ENCODE measurements around the gene SSH2. TPM values are rescaled to one million over a fixed set of nuclear protein-coding genes. Genes with fewer than 3 reads are reported as not detected.

Gene SSH2
- total RNA-seq, 1 experiment from 2014 or later, result 14.6 TPM

DNA sequence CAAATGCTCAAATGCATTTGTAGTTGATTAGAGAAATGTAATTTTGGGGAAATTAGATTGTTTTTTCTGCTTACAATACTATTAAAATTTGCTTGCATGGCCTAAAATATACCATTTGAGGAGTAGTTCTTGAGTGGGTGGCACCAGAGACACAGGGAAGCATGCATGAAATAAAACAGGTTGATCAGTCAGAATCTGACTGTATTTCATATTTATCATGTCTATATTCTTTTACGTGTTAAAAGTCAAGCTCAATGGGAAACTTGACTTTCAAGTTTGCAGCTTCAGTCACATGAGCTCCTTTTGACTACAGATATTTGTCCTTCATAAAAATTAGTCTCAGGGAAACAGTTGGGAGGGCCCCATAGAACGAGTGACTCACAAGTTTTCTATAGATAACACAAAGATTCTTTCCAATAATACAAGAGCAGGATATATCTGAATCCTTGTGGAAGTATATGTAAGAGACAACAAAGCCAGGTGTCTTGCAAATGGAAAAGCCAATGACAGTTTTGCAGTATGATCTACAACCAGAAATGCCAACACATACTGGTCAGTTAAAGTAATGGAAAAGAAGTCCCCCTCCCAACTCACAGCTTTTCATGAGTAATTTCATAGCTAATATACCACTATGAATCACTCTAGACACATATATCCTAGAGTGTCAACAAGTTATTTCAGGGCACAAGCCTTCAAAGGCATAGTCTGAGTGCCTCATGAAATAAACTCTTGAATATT is 265.1 kb downstream of the SSH2 start:
- no peaks in the 10 kb centered on the region for H3K27me3 Mint-ChIP-seq (ENCODE audit: low read depth)
- no peak overlapping the region for H3K14ac ChIP-seq (ENCODE audit: insufficient read depth, low read length)
- no peak overlapping the region for H2BK5ac ChIP-seq (ENCODE audit: insufficient read length, low read length)
- no peak overlapping the region for H4K91ac ChIP-seq (ENCODE audit: insufficient read length, low read depth, low read length)
- H2BK12ac ChIP-seq (ENCODE audit: insufficient read length, low read depth, low read length), result no peak overlapping the region
- H4K8ac ChIP-seq (replicated peaks; ENCODE audit: insufficient read length, low read depth, low read length), result no peak overlapping the region
- H3K27ac ChIP-seq (ENCODE audit: insufficient read length, low read depth, low read length), result no peak overlapping the region
- no peak overlapping the region for H3K23ac ChIP-seq (ENCODE audit: insufficient read length, low read depth, low read length)
- H3K9ac ChIP-seq (ENCODE audit: extremely low read depth, insufficient read length, low read length), result no peak overlapping the region
- H2BK20ac ChIP-seq (ENCODE audit: low read depth, low read length, poor library complexity, severe bottlenecking), result no peak overlapping the region
- H3K79me1 ChIP-seq (ENCODE audit: insufficient read depth, low read depth, low read length, poor library complexity, severe bottlenecking), result no peaks in the 10 kb centered on the region
- H3K4ac ChIP-seq (ENCODE audit: low read depth, low read length), result no peak overlapping the region
- no peak overlapping the region for H3T11ph ChIP-seq (ENCODE audit: low read length)
- H2AK5ac ChIP-seq (ENCODE audit: insufficient read length, low read length), result no peak overlapping the region
- no peaks in the 10 kb centered on the region; the same call in 1 of the 2 replicates for H3K4me1 ChIP-seq (ENCODE audit: insufficient read depth, low read length)
- TF ChIP-seq, protein P1, sequence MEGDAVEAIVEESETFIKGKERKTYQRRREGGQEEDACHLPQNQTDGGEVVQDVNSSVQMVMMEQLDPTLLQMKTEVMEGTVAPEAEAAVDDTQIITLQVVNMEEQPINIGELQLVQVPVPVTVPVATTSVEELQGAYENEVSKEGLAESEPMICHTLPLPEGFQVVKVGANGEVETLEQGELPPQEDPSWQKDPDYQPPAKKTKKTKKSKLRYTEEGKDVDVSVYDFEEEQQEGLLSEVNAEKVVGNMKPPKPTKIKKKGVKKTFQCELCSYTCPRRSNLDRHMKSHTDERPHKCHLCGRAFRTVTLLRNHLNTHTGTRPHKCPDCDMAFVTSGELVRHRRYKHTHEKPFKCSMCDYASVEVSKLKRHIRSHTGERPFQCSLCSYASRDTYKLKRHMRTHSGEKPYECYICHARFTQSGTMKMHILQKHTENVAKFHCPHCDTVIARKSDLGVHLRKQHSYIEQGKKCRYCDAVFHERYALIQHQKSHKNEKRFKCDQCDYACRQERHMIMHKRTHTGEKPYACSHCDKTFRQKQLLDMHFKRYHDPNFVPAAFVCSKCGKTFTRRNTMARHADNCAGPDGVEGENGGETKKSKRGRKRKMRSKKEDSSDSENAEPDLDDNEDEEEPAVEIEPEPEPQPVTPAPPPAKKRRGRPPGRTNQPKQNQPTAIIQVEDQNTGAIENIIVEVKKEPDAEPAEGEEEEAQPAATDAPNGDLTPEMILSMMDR (conservative IDR thresholded peaks at IDR 0.05), result no peak
- H3K27ac Mint-ChIP-seq, result no peak overlapping the region
- H3K18ac ChIP-seq (ENCODE audit: insufficient read length, low read depth, low read length), result no peak overlapping the region
- H2BK15ac ChIP-seq (ENCODE audit: low read depth, low read length), result no peak overlapping the region
- no peak overlapping the region for H3K4me3 Mint-ChIP-seq
- no peaks in the 10 kb centered on the region for H3K79me2 ChIP-seq (ENCODE audit: insufficient read depth, low read length)
- H2AFZ ChIP-seq (ENCODE audit: low read length), result no peak overlapping the region
- H3K36me3 Mint-ChIP-seq (ENCODE audit: insufficient read depth in 1 of 3, low read depth in 3 of 3), result peaks cover 0 to 12% (median 4%) of the 10 kb centered on the region in 3 experiments; a peak in 4 of 7 replicates
- H2BK120ac ChIP-seq (ENCODE audit: low read depth, low read length, poor library complexity, severe bottlenecking), result no peak overlapping the region
- H4K20me1 ChIP-seq (ENCODE audit: control insufficient read depth, insufficient read depth, insufficient read length), result no peaks in the 10 kb centered on the region
- H3K9me3 Mint-ChIP-seq, result no peaks in the 10 kb centered on the region
- DNase-seq, result no peak
- H3K56ac ChIP-seq (ENCODE audit: insufficient read length, low read depth, low read length), result no peak overlapping the region
- no peak overlapping the region for H3K4me2 ChIP-seq (ENCODE audit: insufficient read depth, insufficient read length, low read length)
- no peaks in the 10 kb centered on the region for H3K27me3 ChIP-seq (ENCODE audit: insufficient read depth, low read length)
- no peak overlapping the region for H4K5ac ChIP-seq (ENCODE audit: insufficient read length, low read depth, low read length)
- H3K9me3 ChIP-seq (ENCODE audit: control insufficient read depth, low read depth, low read length), result no peaks in the 10 kb centered on the region
- peaks cover 13% of the 10 kb centered on the region in 2 experiments for H3K4me1 Mint-ChIP-seq
- no peaks in the 10 kb centered on the region for H3K23me2 ChIP-seq (ENCODE audit: insufficient read length, low read depth, low read length, poor library complexity, severe bottlenecking)
- no CpG with 5 or more reads among the region's 2 CpGs for WGBS (ENCODE audit: extremely low coverage, insufficient read length, low lambda C conversion rate)

All from H9 (cell line).